Inflammatory macrophage treated with lipopolysaccharide for 1 hour (primary cell): ENCODE data around the gene KCNC1.

ENCODE experiments used
- DNase-seq, 2 donors: peaks; one replicate each; pipeline ENCODE4 v3.0.0-alpha.2; 2020 to 2022

Gene KCNC1

DNA sequence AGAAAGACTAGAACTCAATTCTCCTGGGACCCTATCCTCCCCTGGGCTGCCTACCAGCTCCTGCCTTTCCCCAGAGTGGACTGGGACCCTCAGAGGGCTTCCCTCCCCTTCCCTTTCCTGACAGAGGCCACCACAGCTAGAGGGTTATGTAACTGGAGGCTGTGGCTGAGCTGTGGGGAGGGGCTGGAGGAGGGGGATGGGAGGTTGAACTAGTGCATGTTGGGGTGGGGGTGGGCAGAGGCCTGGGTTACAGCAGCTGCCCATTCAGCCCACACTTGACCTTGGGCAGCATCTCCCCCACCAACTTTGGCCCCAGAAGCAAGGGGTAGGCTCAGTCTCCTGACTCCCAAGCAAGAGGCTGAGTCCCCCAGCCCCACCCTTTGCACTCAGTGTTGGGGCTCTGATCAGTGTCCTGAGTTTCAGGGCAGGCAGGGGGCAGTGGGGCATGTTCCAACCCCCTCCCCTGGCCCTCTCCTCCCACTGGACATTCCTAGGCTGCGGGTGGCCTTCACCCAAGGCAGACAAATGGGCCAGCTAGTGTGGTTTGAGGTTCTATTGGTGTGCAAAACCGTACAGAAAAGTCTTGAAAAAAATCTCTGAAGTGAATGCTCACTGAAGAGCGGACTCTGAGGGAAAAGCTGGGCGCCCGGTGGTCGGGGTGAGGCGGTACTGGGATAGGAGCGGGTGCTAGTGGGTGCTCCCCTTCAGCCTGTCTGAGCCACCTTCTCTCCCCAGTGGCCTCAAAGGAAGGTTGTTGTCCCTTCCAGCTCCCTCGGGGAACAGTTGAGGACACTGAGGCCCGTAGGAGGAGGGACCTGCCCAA, 3.8 kb downstream of the KCNC1 start:
- no peak for DNase-seq

GRCh38 chr11:17739945-17740338, 5.4 kb downstream of the KCNC1 start:
- DNase-seq: no peak

GRCh38 chr11:17740649-17741235, 6.2 kb downstream of the KCNC1 start:
- DNase-seq: no peak

- no peak for DNase-seq
Measured at GRCh38 chr11:17741487-17741886, 6.9 kb downstream of the KCNC1 start.

DNA sequence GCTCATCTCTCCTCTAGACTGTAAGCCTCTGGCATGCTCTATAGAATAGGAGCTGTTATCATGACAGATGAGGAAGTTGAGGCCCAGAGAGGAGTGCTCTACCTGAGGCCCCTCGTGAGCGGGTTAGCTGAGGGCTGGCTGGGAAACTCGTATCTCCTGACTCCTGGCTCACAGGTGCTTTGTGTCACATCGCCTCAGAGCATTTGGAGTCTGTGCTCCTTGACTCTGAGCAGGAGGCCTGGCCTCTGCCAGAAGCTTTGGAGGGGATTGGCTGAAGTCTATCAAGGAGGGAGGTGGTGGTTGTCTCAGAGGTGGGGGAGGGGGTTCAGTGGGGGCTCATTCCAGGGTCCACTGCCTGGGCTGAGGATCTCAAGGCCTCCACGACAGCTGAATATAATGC, 7.4 kb downstream of the KCNC1 start:
- no peak for DNase-seq

- DNase-seq: no peak
Measured at GRCh38 chr11:17743026-17743807, 8.6 kb downstream of the KCNC1 start.

DNA sequence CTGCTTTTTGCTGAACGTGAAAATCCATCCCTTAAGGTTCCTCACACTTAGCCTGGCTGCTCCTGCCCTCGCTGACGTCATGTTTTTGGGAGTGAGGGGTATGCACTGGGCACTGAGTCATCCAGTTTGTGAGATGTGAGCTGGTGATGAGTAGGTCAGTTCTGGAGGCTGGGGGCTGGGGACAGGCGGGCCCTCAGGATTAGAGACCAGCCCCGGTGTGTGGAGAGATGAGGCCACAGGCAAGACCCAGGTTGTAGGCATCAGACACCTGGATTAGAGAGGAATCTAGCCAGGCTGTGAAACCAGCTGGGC, 9.2 kb downstream of the KCNC1 start:
- no peak for DNase-seq

DNA sequence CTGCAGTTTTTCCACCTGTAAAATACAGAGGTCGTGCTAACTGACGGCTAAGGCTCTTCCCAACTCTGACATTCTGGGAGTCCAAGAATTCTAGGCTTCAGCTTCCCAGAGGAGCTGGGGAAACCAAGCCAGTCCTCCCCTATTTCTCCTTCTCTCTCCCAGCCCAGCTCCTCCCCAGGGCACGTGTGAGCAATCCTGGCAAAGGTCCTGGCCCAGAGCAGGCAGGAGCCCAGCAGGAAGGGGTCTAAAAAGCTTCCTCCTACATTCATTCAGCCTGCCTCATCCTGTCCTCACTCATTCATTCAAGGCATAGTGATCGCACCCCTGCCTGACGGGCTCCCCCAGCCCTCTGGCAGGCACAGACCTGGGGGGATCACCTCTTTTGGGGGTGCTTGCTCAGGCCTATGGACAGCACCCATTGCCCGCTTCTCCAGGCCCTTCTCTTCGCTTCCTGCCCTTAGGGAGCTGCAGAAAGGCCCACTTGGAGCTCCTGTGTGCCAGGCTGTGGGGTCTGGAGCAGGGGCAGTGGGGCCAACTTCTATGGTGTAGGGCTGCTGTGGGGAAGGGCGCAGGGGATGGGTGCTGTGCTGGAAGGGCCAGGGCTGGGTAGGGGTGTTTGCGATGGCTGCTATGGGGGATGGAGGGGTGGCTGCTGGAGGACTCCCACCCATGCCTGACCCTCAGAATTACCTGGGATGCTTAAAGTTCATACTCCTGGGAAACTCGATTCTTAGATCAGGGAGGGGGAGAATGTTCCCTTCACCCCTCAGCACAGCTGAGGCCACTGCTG, 9.8 kb downstream of the KCNC1 start:
- DNase-seq: no peak

DNA sequence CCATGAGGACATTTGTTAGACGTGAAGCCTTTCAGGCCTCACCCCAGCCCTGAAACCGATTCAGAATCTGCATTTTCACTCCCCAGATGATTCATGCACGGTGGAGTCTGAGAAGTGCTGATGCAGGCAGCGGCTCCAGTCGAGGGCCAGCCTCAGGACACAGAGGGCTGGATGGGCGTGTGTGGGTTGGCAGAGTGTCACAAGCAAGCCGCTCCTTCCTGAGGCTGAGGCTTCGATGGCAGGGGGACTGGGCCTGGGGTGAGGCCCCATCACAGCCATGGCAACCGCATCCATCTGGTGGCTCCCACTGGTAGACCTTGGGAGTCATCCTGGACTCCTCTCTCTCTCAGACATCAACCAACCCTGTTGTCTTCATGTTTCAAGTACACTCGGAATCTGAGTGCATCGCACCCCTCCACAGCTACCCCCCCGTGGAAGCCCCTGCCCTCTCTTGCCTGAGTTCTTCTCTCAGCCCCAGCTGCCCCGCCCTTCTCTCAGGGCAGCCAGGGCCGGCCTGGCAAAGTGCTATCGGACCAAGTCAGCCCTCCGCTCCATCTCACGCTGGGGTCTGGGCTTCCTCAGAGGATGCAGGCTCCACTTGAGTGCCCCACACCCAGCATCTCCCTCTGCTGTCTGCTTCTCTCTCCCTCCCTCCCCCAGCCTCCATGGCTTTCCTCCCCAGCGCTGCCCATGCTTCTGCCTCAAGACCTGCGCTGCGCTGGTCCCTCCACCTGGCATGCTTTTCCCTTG, 10.6 kb downstream of the KCNC1 start:
- no peak for DNase-seq

- no peak for DNase-seq
Measured at GRCh38 chr11:17746096-17746495, 11.5 kb downstream of the KCNC1 start.

DNA sequence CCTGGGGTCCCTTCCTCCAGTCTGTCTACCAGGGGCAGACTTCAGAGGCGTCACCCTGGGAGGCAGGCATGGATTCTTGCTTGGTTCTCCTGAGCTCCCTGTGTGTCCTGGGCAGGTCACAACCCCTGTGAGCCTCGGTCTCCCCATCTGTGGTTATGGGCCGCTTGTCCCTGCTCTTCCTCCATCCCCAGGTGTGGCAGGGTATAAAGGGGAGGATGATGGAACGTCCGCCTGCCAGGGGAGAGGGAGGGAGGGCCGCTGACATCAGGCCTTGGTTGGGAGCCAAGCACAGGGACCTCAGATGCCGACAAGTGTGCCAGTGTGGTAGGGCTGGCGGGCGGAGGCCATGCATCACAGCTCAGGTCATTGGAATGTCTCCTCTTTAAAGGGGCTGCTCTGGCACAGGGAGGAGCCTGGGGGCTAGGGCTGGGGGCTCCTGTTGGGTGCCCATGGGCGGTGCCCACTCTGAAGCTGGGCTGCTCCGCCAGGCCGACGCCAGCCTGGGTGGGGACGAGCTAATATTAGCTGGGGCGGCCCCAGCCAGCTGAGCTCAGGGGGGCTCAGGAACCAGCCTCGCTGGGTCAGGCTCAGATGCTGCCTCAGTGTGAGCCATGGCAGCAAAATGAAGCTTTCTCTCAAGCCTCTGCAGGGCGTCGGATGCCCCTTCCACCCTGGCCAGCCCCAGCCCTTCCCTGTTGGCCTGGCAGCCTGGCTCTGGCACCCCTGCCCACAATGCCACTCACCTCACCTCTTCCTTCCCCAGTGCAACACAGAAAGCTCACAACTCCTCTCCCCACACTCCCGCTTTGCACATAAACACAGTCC, 12.8 kb downstream of the KCNC1 start:
- DNase-seq: no peak

- no peak for DNase-seq
Measured at GRCh38 chr11:17748044-17748443, 13.5 kb downstream of the KCNC1 start.

DNA sequence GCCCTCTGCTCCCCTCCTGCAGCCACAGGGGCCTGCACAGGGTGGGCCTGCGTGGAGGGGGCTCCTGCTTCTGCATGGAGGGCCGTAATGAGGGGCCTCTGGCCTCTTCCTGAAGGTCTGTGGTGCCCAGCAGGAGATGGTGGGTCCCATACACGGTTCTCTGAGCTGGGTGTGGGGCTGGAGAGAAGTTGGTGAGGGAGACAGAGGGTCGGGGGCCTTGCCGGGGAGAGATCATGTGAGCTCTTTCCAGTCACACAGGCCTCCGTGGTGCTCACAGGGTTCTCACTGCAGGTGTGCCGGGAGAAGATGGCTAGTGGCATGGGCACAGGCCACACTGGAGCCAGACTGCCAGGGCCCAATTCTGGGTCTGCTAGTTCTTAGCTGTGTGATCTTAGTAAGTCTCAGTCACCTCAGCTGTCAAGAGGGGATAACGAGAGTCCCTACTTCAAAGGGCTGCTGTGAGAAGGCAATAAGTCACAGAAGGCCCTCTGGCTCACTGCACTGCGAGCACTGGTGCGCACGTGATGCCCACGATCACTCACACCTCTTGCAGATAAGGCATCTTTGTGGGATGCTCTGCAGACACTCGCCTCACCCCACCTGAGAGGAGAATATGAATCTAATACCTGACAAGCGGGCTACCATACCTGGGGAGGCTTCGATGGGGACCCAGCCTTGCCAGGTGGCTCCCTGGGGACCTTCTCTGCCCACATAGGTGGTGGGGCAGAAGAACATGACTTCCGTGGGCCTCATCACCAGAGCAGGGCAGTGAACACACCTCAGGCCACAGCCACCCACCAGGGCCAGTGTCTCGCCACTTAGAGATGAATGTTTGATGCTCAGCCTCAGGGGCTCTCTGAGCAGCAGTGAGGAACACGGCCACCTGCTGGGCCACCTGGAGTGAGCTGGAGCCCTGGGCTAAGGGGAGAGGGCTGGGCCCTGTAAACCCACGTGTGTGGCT, 14.5 kb downstream of the KCNC1 start:
- DNase-seq: no peak

- DNase-seq: no peak
Measured at GRCh38 chr11:17750013-17750800, 15.6 kb downstream of the KCNC1 start.

DNA sequence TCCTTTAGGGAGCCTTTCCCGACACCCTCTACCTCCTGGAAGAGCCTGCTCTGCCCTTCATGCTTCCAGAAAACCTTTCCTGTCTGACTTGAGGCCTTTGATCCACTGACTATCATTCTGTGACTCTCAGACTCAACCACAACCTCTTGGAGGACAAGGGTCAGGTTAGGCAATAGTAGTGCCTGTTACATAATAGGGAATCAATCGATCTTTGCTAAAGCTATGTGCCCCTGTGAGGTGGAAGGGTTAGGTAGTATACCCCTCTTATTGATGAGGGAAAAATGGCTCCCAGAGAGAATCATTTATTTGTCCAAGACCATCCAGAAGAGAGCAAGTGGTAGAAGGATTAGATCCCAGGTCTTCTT, 16.2 kb downstream of the KCNC1 start:
- DNase-seq: no peak

- no peak for DNase-seq
Measured at GRCh38 chr11:17751558-17751957, 17.0 kb downstream of the KCNC1 start.

DNA sequence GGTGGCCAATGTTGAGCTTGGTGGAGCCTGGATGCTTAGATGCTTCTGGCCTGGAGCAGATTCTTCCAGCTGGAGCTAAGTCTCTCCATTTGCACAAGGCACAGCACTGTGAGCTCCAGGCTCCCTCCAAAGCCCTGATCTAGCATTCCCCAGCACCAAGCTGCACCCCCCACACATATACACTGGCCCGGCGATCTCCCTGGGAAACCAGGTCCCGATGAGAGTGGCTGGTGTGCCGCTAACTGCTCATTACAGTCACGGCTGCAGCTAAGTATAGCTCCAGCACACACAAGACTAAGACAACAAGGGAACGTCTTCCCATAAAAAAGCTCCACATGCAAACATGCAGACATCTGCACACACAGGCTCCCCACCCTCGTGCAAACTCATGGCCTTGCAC, 17.6 kb downstream of the KCNC1 start:
- DNase-seq: no peak

- no peak for DNase-seq
Measured at GRCh38 chr11:17753153-17753552, 18.6 kb downstream of the KCNC1 start.

DNA sequence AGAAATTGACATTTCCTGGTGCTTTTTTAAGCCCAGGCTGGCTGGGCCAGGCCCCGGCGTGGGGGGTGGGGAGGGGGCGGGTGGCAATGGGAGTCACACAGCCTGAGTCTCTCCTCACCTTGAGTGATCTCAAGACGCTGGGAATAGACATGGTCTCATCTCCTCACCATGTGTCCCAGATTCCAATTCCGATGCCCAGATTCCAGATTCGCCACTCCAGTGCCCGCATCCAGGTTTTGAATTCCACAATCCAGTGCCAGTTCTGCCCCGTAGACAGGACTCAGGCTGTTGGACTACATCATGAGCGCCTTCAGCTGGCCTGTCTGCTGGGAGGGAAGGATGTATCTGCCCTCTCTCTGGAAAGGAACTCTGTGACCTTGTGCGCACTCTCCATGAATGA, 19.1 kb downstream of the KCNC1 start:
- DNase-seq: no peak

DNA sequence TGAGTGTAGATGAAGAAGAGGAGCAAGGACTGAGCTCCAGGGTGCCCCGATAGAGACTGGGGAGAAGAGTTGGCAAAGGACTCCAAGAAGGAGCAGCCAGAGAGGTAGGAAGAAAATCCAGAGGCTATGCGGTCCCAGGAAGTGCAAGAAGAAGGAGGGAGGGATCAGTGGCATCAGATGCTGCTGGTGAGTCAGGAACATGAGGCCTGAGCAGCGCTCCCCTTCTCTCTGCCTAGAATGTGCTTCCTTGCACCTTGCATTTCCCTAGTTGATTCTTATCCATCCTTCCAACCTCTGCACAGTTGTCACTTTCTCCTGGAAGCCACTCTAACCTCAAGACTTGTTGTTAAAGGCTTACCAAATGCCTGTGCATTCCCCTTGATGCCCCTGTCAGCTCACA, 21.3 kb downstream of the KCNC1 start:
- no peak for DNase-seq
